GM12878 (cell line): ENCODE measurements around the gene CTXND1. TPM values are rescaled to one million over a fixed set of nuclear protein-coding genes. Genes with fewer than 3 reads are reported as not detected.

Source experiments
- ATAC-seq: fragments of 200-7000 bp; cut with Tn5 transposase; 3 replicates; pipeline ENCODE4 v1.9.1; 2020; ENCODE audit warnings: mild to moderate bottlenecking, moderate library complexity
- BruUV-seq: library from RNA; stranded (reverse); fragments of 400-500 nt; replicated peaks from 2 replicates; lab custom pipeline; 2021; lab: Mats Ljungman, UMichigan
- CTCF ChIA-PET: fragments of 300-600 bp; sonication (Branson Sonifier 250); formaldehyde crosslinking; extraction: SDS; loops from one replicate; lab custom pipeline; 2021; ENCODE audit warnings: inconsistent platforms; lab: Yijun Ruan, JAX
- POLR2A ChIA-PET: fragments of 350-600 bp; formaldehyde crosslinking; extraction: SDS; loops from one replicate; lab custom pipeline; 2021; ENCODE audit warnings: inconsistent platforms; lab: Charles Lee
- RAD21 ChIA-PET: fragments of 300-600 bp; sonication (Branson Sonifier 250); formaldehyde crosslinking; loops from one replicate; lab custom pipeline; 2023; ENCODE audit warnings: antibody characterized with exemption; ENCODE audit not compliant: unreplicated experiment; lab: Charles Lee
- SMC1A ChIA-PET: fragments of 300-600 bp; sonication (Branson Sonifier 250); formaldehyde crosslinking; loops from one replicate; lab custom pipeline; 2023; ENCODE audit not compliant: unreplicated experiment, uncharacterized antibody; lab: Charles Lee
- DNase-seq: peaks from one replicate; pipeline ENCODE4 v3.0.0-alpha.2; 2011; ENCODE audit warnings: low read depth, low spot score
- FAIRE-seq: peaks from 3 replicates; lab custom pipeline; 2011; peaks lifted over from hg19 to GRCh38; lab: Jason Lieb, UNC
- H2AFZ ChIP-seq: 2 replicates; pipeline ENCODE4 v1.6.0; 2011; ENCODE audit warnings: low read depth, low read length, control low read depth; ENCODE audit not compliant: control insufficient read depth
- H3K27ac ChIP-seq: 2 replicates; pipeline ENCODE4 v1.5.1; 2011; ENCODE audit warnings: control low read depth; ENCODE audit not compliant: control insufficient read depth, insufficient read depth
- H3K27me3 ChIP-seq, 2 experiments: replicated peaks in 1 of 2; 2 replicates each; pipeline versions ENCODE4 v1.6.0 to v1.6.1; 2011; ENCODE audit warnings: low read length in 1 of 2; ENCODE audit not compliant: control insufficient read depth in 2 of 2, insufficient read depth in 2 of 2
- H3K36me3 ChIP-seq, 2 experiments: 2 replicates each; pipeline ENCODE4 v1.5.1; 2011; ENCODE audit warnings: low read length in 1 of 2; ENCODE audit not compliant: control insufficient read depth in 2 of 2, insufficient read depth in 2 of 2
- H3K4me1 ChIP-seq: 2 replicates; pipeline ENCODE4 v1.6.1; 2011; ENCODE audit warnings: mild to moderate bottlenecking, low read length, moderate library complexity, mixed read lengths; ENCODE audit not compliant: control insufficient read depth, insufficient read depth
- H3K4me2 ChIP-seq: 2 replicates; pipeline ENCODE4 v1.6.0; 2011; ENCODE audit warnings: control low read depth; ENCODE audit not compliant: control insufficient read depth, insufficient read depth
- H3K4me3 ChIP-seq: fragments of 200-600 bp; sonication (generic); 2 replicates; pipeline ENCODE4 v1.5.1; 2016
- H3K79me2 ChIP-seq: 2 replicates; pipeline ENCODE4 v1.6.0; 2011; ENCODE audit warnings: low read length; ENCODE audit not compliant: control insufficient read depth, insufficient read depth
- H3K9ac ChIP-seq: 2 replicates; pipeline ENCODE4 v1.8.0; 2011; ENCODE audit warnings: low read length, control low read depth, mixed read lengths; ENCODE audit not compliant: control insufficient read depth, insufficient read depth
- H3K9me3 ChIP-seq: replicated peaks from 3 replicates; pipeline ENCODE4 v1.5.1; 2011; ENCODE audit warnings: mild to moderate bottlenecking, low read length; ENCODE audit not compliant: control insufficient read depth, insufficient read depth
- H4K20me1 ChIP-seq: 2 replicates; pipeline ENCODE4 v1.6.0; 2011; ENCODE audit not compliant: control insufficient read depth, insufficient read depth
- CBFB ChIP-seq: IDR thresholded peaks from 2 replicates; pipeline ENCODE4 v1.6.1; 2016; ENCODE audit warnings: antibody characterized with exemption, low read depth
- CREB1 ChIP-seq: IDR thresholded peaks from 2 replicates; pipeline ENCODE4 v1.6.1; 2012; ENCODE audit warnings: low read depth, mild to moderate bottlenecking, inconsistent platforms
- JUNB ChIP-seq: IDR thresholded peaks from 2 replicates; pipeline ENCODE4 v1.6.1; 2016; ENCODE audit warnings: antibody characterized with exemption, mild to moderate bottlenecking
- RB1 ChIP-seq: fragments of 450-650 bp; formaldehyde crosslinking; IDR thresholded peaks from 2 replicates; pipeline ENCODE4 v1.6.1; 2017; ENCODE audit warnings: mild to moderate bottlenecking, borderline replicate concordance
- SIN3A ChIP-seq: IDR thresholded peaks from 2 replicates; pipeline ENCODE4 v1.6.1; 2012; ENCODE audit warnings: low read depth, low read length, improper control_type of control experiment
- TCF7 ChIP-seq: IDR thresholded peaks from 2 replicates; pipeline ENCODE4 v1.6.1; 2014; ENCODE audit warnings: antibody characterized with exemption, borderline replicate concordance
- ZNF217 ChIP-seq: fragments of 450-650 bp; IDR thresholded peaks from 2 replicates; pipeline ENCODE4 v1.6.1; 2017; ENCODE audit warnings: antibody characterized with exemption, mild to moderate bottlenecking
- ZSCAN29 ChIP-seq: fragments of 450-650 bp; IDR thresholded peaks from 2 replicates; pipeline ENCODE4 v1.6.1; 2017; ENCODE audit warnings: mild to moderate bottlenecking, moderate library complexity
- ZZZ3 ChIP-seq: IDR thresholded peaks from 2 replicates; pipeline ENCODE4 v1.6.1; 2011; ENCODE audit warnings: low read depth; ENCODE audit not compliant: control insufficient read depth, insufficient read length
- WGBS: methylation state at CpG from one replicate; pipeline ENCODE4 v1.1.6; 2016; ENCODE audit warnings: low lambda C conversion rate; ENCODE audit not compliant: insufficient replicate concordance, insufficient coverage; ENCODE audit errors: missing lambda C conversion rate; 5-methylcytosine and 5-hydroxymethylcytosine counted together
- in situ Hi-C: fragments of 300-500 bp; cut with MboI; formaldehyde crosslinking; loops from 9 replicates; pipeline ENCODE4 v1.14.3; 2018; ENCODE audit warnings: mixed read lengths
- intact Hi-C: fragments of 100-400 bp; cut with micrococcal nuclease; formaldehyde crosslinking; loops from one replicate; pipeline ENCODE4 v1.14.2; 2022; ENCODE audit not compliant: unreplicated experiment
- polyA plus RNA-seq, 11 experiments: library from polyadenylated mRNA; depleted of rRNA in 4 of 11; unstranded in 6 of 11; stranded (reverse) in 5 of 11; fragments of >200 nt; fragmentation: Nextera tagmentation in 4 of 11; fragmentation: Illumina TruSeq in 1 of 11; extraction: Ambion mirVana in 4 of 11; extraction: Trizol in 1 of 11; gene quantifications; 1 replicate in 1 of 11; 2 replicates in 10 of 11; pipeline versions ENCODE4 v1.2.1 to v1.2.3, GENCODE V29; 2011 to 2016; ENCODE audit warnings: inconsistent platforms in 2 of 11, missing spikeins in 2 of 11, low read depth in 1 of 11
- total RNA-seq, 4 experiments: library from RNA; depleted of rRNA in 3 of 4; stranded (reverse); fragments of >200 nt in 3 of 4; fragmentation: Illumina TruSeq in 1 of 4; extraction: Trizol in 1 of 4; gene quantifications; 2 replicates each; pipeline versions ENCODE4 v1.2.1 to v1.2.3, GENCODE V29; 2013 to 2021
- TF ChIP-seq, protein P1 (sequence below): IDR thresholded peaks from 2 replicates; pipeline ENCODE4 v1.6.1; 2011; ENCODE audit warnings: low read depth, mild to moderate bottlenecking, low read length, moderate library complexity, borderline replicate concordance; ENCODE audit errors: extremely low read depth
- TF ChIP-seq, protein P2 (sequence below): fragments of 450-650 bp; IDR thresholded peaks from 2 replicates; pipeline ENCODE4 v1.6.1; 2014; ENCODE audit warnings: mild to moderate bottlenecking
- TF ChIP-seq, protein P3 (sequence below): fragments of 450-650 bp; formaldehyde crosslinking; IDR thresholded peaks from 2 replicates; pipeline ENCODE4 v1.4.0; 2022; ENCODE audit warnings: mild to moderate bottlenecking, moderate library complexity

CTXND1 gene
- total and polyA plus RNA-seq, 10 of the 15 experiments (the other 5 are each of a cell fraction or from before 2014, with no cell fraction given), result under 0.01 to 0.03 (median 0.02) TPM; not detected in 7

DNA sequence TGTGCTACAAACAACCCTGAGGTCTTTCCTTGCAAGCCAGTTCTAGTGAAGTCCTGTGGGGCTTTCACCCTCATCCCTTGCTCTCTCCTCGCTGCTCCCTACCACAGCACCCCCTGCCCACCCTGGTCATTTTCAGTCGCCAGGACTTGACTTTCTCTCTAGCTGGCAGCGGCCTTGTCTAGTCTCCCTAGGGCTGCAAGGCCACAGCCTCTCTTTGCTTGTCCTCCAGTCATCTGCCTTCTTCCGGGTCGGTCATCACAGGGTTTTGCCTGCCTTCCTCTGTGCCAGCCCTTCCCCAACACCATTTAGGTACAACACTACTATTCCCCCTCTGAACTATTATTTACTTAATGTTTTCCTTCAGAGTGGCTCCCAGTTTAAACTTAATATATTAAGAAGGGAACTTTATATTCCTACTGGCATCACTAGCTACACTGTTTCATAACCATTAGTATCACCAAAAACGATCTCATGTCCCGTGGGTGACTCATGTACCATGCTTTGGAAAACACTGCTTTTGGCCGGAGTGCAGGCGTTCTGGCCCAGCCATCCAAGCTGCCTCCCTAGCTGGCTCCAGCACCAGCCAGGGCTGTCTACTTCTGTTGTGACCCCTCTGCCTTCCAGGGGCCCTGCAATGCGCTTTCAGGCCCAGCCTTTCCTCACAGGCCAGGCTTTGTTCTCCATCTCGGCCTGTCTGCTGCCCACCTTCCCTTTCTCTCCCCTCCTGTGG lies 77.8 kb downstream of the CTXND1 start:
- Histone ChIP-seq H3K4me2 (no peak overlapping the region), H3K4me3 (no peak overlapping the region), H3K27me3 (no peaks in the 10 kb centered on the region), H4K20me1 (no peaks in the 10 kb centered on the region), H3K27ac (no peak overlapping the region), H3K4me1 (no peaks in the 10 kb centered on the region; the same call in 1 of the 2 replicates), H3K9me3 (no peaks in the 10 kb centered on the region), H2AFZ (no peak overlapping the region), H3K79me2 (no peaks in the 10 kb centered on the region), H3K9ac (no peak overlapping the region), H3K36me3 (peaks cover 0 to 4% of the 10 kb centered on the region in 2 experiments; a peak in 1 of 4 replicates)
- ChIA-PET CTCF (interaction anchor here (0.7 to 3.2 kb wide), 16 partner anchors 13 to 792 kb away, joined by 3 to 37 read pairs (median 5); no protein-coding TSS in a partner anchor), SMC1A (interaction anchor here (0.6 to 2.9 kb wide), 13 partner anchors 16 to 793 kb away, joined by 3 to 27 read pairs (median 4); no protein-coding TSS in a partner anchor), POLR2A (no interaction called here), RAD21 (interaction anchor here (0.6 to 4.1 kb wide), 10 partner anchors 22 to 863 kb away, joined by 3 to 18 read pairs (median 3); partner anchors contain the start of genes TMED3 and ZFAND6)
- intact Hi-C loops (loop anchor here (5.0 to 10.0 kb wide), 4 partner anchors 112 to 399 kb away; partner anchors contain the start of gene MTHFS), in situ Hi-C loops (loop anchor here (10.0 kb wide), 2 partner anchors 399 to 789 kb away; no protein-coding TSS in a partner anchor)
- BruUV-seq, result no TSS peak
- FAIRE-seq (no peak), ATAC-seq (no peak), DNase-seq (no peak)
- WGBS, result 75% methylated on average over 10 of the region's 11 CpGs
- TF ChIP-seq RB1, result no peak
- TF ChIP-seq, protein P1, sequence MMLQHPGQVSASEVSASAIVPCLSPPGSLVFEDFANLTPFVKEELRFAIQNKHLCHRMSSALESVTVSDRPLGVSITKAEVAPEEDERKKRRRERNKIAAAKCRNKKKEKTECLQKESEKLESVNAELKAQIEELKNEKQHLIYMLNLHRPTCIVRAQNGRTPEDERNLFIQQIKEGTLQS, result no peak
- no peak for TF ChIP-seq CREB1
- TF ChIP-seq, protein P2, sequence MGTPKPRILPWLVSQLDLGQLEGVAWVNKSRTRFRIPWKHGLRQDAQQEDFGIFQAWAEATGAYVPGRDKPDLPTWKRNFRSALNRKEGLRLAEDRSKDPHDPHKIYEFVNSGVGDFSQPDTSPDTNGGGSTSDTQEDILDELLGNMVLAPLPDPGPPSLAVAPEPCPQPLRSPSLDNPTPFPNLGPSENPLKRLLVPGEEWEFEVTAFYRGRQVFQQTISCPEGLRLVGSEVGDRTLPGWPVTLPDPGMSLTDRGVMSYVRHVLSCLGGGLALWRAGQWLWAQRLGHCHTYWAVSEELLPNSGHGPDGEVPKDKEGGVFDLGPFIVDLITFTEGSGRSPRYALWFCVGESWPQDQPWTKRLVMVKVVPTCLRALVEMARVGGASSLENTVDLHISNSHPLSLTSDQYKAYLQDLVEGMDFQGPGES, result no peak
- TF ChIP-seq JUNB, result no peak
- TF ChIP-seq TCF7, result no peak
- no peak for TF ChIP-seq CBFB
- TF ChIP-seq ZZZ3, result no peak
- no peak for TF ChIP-seq SIN3A
- no peak for TF ChIP-seq ZSCAN29
- TF ChIP-seq, protein P3, sequence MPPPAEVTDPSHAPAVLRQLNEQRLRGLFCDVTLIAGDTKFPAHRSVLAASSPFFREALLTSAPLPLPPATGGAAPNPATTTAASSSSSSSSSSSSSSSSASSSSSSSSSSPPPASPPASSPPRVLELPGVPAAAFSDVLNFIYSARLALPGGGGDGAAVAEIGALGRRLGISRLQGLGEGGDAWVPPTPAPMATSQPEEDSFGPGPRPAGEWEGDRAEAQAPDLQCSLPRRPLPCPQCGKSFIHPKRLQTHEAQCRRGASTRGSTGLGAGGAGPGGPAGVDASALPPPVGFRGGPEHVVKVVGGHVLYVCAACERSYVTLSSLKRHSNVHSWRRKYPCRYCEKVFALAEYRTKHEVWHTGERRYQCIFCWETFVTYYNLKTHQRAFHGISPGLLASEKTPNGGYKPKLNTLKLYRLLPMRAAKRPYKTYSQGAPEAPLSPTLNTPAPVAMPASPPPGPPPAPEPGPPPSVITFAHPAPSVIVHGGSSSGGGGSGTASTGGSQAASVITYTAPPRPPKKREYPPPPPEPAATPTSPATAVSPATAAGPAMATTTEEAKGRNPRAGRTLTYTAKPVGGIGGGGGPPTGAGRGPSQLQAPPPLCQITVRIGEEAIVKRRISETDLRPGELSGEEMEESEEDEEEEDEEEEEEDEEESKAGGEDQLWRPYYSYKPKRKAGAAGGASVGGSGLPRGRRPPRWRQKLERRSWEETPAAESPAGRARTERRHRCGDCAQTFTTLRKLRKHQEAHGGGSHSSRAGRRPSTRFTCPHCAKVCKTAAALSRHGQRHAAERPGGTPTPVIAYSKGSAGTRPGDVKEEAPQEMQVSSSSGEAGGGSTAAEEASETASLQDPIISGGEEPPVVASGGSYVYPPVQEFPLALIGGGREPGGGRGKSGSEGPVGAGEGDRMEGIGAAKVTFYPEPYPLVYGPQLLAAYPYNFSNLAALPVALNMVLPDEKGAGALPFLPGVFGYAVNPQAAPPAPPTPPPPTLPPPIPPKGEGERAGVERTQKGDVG (CRISPR knock-in tag), result no peak
- TF ChIP-seq ZNF217, result no peak
